GM23338 (cell line): Measurements from ENCODE around the gene PPP1CA. TPM values are rescaled to one million over a fixed set of nuclear protein-coding genes. Genes with fewer than 3 reads are reported as not detected.

Experiments used
- EZH2 ChIP-seq: fragments of 200-600 bp; sonication (generic); IDR thresholded peaks from one replicate; pipeline ENCODE4 v1.8.0; 2017; ENCODE audit warnings: antibody characterized with exemption, mild to moderate bottlenecking, low read depth; ENCODE audit not compliant: unreplicated experiment
- JUNB ChIP-seq: IDR thresholded peaks from one replicate; pipeline ENCODE4 v1.6.1; 2016; ENCODE audit warnings: antibody characterized with exemption; ENCODE audit not compliant: unreplicated experiment
- NANOG ChIP-seq: IDR thresholded peaks from 2 replicates; pipeline ENCODE4 v1.6.1; 2016; ENCODE audit warnings: antibody characterized with exemption, borderline replicate concordance
- POLR2AphosphoS5 ChIP-seq: IDR thresholded peaks from 2 replicates; pipeline ENCODE4 v1.6.1; 2016; ENCODE audit warnings: antibody characterized with exemption, low read depth
- STAT1 ChIP-seq: IDR thresholded peaks from one replicate; pipeline ENCODE4 v1.6.1; 2016; ENCODE audit warnings: antibody characterized with exemption; ENCODE audit not compliant: unreplicated experiment
- ZNF114 ChIP-seq: fragments of 250-450 bp; sonication (Bioruptor Pico); IDR thresholded peaks from 2 replicates; pipeline ENCODE4 v1.5.0; 2020; ENCODE audit warnings: mild to moderate bottlenecking, moderate library complexity
- ZNF331 ChIP-seq: fragments of 250-450 bp; sonication (Bioruptor Pico); IDR thresholded peaks from 2 replicates; pipeline ENCODE4 v1.5.0; 2020; ENCODE audit warnings: low read depth, mild to moderate bottlenecking, moderate library complexity
- polyA plus RNA-seq: library from polyadenylated mRNA; unstranded; fragments of >200 nt; fragmentation: Nextera tagmentation; extraction: Ambion mirVana; gene quantifications from 2 replicates; pipeline ENCODE4 v1.2.1, GENCODE V29; 2016
- total RNA-seq: library from RNA; depleted of rRNA; stranded (reverse); fragments of >200 nt; shearing (Covaris generic); gene quantifications from 2 replicates; pipeline ENCODE4 v1.2.3, GENCODE V29; 2014
- TF ChIP-seq, protein P1 (sequence below): fragments of 250-450 bp; sonication (Bioruptor Pico); IDR thresholded peaks from 2 replicates; pipeline ENCODE4 v1.5.0; 2020; ENCODE audit warnings: mild to moderate bottlenecking, moderate library complexity
- TF ChIP-seq, protein P2 (sequence below): IDR thresholded peaks from one replicate; pipeline ENCODE4 v1.6.1; 2018; ENCODE audit warnings: antibody characterized with exemption; ENCODE audit not compliant: unreplicated experiment

PPP1CA gene
- total and polyA plus RNA-seq, 2 experiments from 2014 or later = 217 to 237 TPM

DNA sequence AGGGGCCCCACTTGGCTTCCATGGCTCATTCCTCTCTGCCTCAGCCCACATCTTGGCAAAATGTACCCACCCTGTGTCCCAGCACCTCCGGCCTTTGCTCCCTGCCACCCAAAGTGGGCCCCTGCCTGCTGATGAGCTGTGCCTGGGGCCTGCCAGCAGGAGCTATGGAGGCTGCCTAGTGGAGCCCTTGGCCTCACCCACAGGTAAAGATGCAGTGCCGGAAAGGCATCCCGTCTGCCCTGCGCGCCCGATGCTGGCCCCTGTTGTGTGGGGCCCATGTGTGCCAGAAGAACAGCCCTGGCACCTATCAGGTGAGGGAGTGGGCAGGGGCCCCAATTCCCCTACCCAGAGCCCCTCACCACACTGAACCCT lies 3.5 kb upstream of the PPP1CA start (continued):
- TF ChIP-seq, protein P1, sequence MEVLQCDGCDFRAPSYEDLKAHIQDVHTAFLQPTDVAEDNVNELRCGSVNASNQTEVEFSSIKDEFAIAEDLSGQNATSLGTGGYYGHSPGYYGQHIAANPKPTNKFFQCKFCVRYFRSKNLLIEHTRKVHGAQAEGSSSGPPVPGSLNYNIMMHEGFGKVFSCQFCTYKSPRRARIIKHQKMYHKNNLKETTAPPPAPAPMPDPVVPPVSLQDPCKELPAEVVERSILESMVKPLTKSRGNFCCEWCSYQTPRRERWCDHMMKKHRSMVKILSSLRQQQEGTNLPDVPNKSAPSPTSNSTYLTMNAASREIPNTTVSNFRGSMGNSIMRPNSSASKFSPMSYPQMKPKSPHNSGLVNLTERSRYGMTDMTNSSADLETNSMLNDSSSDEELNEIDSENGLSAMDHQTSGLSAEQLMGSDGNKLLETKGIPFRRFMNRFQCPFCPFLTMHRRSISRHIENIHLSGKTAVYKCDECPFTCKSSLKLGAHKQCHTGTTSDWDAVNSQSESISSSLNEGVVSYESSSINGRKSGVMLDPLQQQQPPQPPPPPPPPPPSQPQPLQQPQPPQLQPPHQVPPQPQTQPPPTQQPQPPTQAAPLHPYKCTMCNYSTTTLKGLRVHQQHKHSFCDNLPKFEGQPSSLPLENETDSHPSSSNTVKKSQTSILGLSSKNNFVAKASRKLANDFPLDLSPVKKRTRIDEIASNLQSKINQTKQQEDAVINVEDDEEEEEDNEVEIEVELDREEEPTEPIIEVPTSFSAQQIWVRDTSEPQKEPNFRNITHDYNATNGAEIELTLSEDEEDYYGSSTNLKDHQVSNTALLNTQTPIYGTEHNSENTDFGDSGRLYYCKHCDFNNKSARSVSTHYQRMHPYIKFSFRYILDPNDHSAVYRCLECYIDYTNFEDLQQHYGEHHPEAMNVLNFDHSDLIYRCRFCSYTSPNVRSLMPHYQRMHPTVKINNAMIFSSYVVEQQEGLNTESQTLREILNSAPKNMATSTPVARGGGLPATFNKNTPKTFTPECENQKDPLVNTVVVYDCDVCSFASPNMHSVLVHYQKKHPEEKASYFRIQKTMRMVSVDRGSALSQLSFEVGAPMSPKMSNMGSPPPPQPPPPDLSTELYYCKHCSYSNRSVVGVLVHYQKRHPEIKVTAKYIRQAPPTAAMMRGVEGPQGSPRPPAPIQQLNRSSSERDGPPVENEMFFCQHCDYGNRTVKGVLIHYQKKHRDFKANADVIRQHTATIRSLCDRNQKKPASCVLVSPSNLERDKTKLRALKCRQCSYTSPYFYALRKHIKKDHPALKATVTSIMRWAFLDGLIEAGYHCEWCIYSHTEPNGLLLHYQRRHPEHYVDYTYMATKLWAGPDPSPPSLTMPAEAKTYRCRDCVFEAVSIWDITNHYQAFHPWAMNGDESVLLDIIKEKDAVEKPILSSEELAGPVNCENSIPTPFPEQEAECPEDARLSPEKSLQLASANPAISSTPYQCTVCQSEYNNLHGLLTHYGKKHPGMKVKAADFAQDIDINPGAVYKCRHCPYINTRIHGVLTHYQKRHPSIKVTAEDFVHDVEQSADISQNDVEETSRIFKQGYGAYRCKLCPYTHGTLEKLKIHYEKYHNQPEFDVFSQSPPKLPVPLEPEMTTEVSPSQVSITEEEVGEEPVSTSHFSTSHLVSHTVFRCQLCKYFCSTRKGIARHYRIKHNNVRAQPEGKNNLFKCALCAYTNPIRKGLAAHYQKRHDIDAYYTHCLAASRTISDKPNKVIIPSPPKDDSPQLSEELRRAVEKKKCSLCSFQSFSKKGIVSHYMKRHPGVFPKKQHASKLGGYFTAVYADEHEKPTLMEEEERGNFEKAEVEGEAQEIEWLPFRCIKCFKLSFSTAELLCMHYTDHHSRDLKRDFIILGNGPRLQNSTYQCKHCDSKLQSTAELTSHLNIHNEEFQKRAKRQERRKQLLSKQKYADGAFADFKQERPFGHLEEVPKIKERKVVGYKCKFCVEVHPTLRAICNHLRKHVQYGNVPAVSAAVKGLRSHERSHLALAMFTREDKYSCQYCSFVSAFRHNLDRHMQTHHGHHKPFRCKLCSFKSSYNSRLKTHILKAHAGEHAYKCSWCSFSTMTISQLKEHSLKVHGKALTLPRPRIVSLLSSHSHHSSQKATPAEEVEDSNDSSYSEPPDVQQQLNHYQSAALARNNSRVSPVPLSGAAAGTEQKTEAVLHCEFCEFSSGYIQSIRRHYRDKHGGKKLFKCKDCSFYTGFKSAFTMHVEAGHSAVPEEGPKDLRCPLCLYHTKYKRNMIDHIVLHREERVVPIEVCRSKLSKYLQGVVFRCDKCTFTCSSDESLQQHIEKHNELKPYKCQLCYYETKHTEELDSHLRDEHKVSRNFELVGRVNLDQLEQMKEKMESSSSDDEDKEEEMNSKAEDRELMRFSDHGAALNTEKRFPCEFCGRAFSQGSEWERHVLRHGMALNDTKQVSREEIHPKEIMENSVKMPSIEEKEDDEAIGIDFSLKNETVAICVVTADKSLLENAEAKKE (CRISPR knock-in tag) = no peak
- TF ChIP-seq JUNB (no peak), STAT1 (no peak), POLR2AphosphoS5 (no peak), NANOG (no peak), ZNF331 (CRISPR knock-in tag) (no peak), ZNF114 (no peak), EZH2 (no peak)
- TF ChIP-seq, protein P2, sequence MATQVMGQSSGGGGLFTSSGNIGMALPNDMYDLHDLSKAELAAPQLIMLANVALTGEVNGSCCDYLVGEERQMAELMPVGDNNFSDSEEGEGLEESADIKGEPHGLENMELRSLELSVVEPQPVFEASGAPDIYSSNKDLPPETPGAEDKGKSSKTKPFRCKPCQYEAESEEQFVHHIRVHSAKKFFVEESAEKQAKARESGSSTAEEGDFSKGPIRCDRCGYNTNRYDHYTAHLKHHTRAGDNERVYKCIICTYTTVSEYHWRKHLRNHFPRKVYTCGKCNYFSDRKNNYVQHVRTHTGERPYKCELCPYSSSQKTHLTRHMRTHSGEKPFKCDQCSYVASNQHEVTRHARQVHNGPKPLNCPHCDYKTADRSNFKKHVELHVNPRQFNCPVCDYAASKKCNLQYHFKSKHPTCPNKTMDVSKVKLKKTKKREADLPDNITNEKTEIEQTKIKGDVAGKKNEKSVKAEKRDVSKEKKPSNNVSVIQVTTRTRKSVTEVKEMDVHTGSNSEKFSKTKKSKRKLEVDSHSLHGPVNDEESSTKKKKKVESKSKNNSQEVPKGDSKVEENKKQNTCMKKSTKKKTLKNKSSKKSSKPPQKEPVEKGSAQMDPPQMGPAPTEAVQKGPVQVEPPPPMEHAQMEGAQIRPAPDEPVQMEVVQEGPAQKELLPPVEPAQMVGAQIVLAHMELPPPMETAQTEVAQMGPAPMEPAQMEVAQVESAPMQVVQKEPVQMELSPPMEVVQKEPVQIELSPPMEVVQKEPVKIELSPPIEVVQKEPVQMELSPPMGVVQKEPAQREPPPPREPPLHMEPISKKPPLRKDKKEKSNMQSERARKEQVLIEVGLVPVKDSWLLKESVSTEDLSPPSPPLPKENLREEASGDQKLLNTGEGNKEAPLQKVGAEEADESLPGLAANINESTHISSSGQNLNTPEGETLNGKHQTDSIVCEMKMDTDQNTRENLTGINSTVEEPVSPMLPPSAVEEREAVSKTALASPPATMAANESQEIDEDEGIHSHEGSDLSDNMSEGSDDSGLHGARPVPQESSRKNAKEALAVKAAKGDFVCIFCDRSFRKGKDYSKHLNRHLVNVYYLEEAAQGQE = no peak
